ENCODE data around the gene CHAC1. TPM values are rescaled to one million over a fixed set of nuclear protein-coding genes. Genes with fewer than 3 reads are reported as not detected.

CHAC1 gene
- total RNA-seq, 2 donors from 2014 or later, result 0.18 to 2.7 TPM

- H3K27ac ChIP-seq, result no peak overlapping the region
- H3K9me3 ChIP-seq, result no peaks in the 10 kb centered on the region
- 49% methylated on average over 3 of the region's 3 CpGs for WGBS
- no peak for TF ChIP-seq POLR2AphosphoS5 (IDR thresholded peaks at IDR 0.05)
- TF ChIP-seq POLR2A (IDR thresholded peaks at IDR 0.05), result no peak
- TF ChIP-seq, protein P1, sequence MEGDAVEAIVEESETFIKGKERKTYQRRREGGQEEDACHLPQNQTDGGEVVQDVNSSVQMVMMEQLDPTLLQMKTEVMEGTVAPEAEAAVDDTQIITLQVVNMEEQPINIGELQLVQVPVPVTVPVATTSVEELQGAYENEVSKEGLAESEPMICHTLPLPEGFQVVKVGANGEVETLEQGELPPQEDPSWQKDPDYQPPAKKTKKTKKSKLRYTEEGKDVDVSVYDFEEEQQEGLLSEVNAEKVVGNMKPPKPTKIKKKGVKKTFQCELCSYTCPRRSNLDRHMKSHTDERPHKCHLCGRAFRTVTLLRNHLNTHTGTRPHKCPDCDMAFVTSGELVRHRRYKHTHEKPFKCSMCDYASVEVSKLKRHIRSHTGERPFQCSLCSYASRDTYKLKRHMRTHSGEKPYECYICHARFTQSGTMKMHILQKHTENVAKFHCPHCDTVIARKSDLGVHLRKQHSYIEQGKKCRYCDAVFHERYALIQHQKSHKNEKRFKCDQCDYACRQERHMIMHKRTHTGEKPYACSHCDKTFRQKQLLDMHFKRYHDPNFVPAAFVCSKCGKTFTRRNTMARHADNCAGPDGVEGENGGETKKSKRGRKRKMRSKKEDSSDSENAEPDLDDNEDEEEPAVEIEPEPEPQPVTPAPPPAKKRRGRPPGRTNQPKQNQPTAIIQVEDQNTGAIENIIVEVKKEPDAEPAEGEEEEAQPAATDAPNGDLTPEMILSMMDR (IDR thresholded peaks at IDR 0.05), result no peak
- H3K36me3 ChIP-seq, result no peaks in the 10 kb centered on the region
- H3K4me1 ChIP-seq (replicated peaks), result peaks cover 19% of the 10 kb centered on the region
- no peak for DNase-seq (ENCODE audit: low spot score)
- intact Hi-C loops (cut with DNase I), result no loop called here
- no peak overlapping the region for H3K4me3 ChIP-seq
- no peaks in the 10 kb centered on the region for H3K27me3 ChIP-seq (replicated peaks; ENCODE audit: insufficient read depth)
Measured at GRCh38 chr15:40933517-40933902, 19.8 kb upstream of the CHAC1 start.

DNA sequence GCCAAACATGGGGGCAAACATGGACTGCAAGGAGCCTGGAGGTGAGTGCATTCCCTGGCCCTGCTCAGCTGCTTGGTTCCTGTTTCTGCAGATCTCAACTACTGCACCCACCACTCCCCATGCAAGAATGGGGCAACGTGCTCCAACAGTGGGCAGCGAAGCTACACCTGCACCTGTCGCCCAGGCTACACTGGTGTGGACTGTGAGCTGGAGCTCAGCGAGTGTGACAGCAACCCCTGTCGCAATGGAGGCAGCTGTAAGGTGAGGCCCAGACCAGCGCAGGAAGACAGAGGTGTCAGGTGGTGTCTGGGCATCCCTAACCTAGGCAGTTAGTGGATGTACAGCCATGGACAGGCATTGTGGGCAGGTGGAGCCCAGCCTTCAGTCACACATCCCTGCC, 18.8 kb upstream of the CHAC1 start:
- intact Hi-C loops (cut with DNase I), result no loop called here
- peaks cover 14% of the 10 kb centered on the region for H3K4me1 ChIP-seq (replicated peaks)
- no peak overlapping the region for H3K4me3 ChIP-seq
- TF ChIP-seq, protein P1 (IDR thresholded peaks at IDR 0.05), result no peak
- TF ChIP-seq POLR2AphosphoS5 (IDR thresholded peaks at IDR 0.05) (no peak), POLR2A (IDR thresholded peaks at IDR 0.05) (no peak)
- H3K27ac ChIP-seq, result no peak overlapping the region
- DNase-seq (ENCODE audit: low spot score), result no peak
- no peaks in the 10 kb centered on the region for H3K9me3 ChIP-seq
- WGBS, result 94% methylated on average over 6 of the region's 6 CpGs
- H3K27me3 ChIP-seq (replicated peaks; ENCODE audit: insufficient read depth), result no peaks in the 10 kb centered on the region
- H3K36me3 ChIP-seq, result no peaks in the 10 kb centered on the region

GRCh38 chr15:40936234-40936708, 17.0 kb upstream of the CHAC1 start:
- H3K27me3 ChIP-seq (replicated peaks; ENCODE audit: insufficient read depth), result no peaks in the 10 kb centered on the region
- intact Hi-C loops (cut with DNase I), result no loop called here
- no peaks in the 10 kb centered on the region for H3K9me3 ChIP-seq
- WGBS, result 95% methylated on average over 31 of the region's 31 CpGs
- no peaks in the 10 kb centered on the region for H3K36me3 ChIP-seq
- no peak overlapping the region for H3K4me3 ChIP-seq
- H3K27ac ChIP-seq, result no peak overlapping the region
- TF ChIP-seq POLR2AphosphoS5 (IDR thresholded peaks at IDR 0.05), result no peak
- no peak for TF ChIP-seq POLR2A (IDR thresholded peaks at IDR 0.05)
- TF ChIP-seq, protein P1 (IDR thresholded peaks at IDR 0.05), result no peak
- no peaks in the 10 kb centered on the region for H3K4me1 ChIP-seq (replicated peaks)
- no peak for DNase-seq (ENCODE audit: low spot score)

GRCh38 chr15:40936709-40937666, 16.3 kb upstream of the CHAC1 start:
- Histone ChIP-seq H3K36me3 (no peaks in the 10 kb centered on the region), H3K4me3 (no peak overlapping the region), H3K4me1 (replicated peaks) (peaks cover under 1% of the 10 kb centered on the region), H3K27me3 (replicated peaks; ENCODE audit: insufficient read depth) (no peaks in the 10 kb centered on the region), H3K9me3 (no peaks in the 10 kb centered on the region), H3K27ac (no peak overlapping the region)
- no peak for DNase-seq (ENCODE audit: low spot score)
- no peak for TF ChIP-seq POLR2A (IDR thresholded peaks at IDR 0.05)
- TF ChIP-seq, protein P1 (IDR thresholded peaks at IDR 0.05), result no peak
- TF ChIP-seq POLR2AphosphoS5 (IDR thresholded peaks at IDR 0.05), result no peak
- intact Hi-C loops (cut with DNase I), result no loop called here
- 70% methylated on average over 15 of the region's 15 CpGs for WGBS
